C4-2B (cell line): ENCODE measurements around the gene PPP1R2B.

Experiments used
- ZFX ChIP-seq: fragments of 450-650 bp; IDR thresholded peaks from 2 replicates; pipeline ENCODE4 v1.6.1; 2017
- TF ChIP-seq, protein P1 (sequence below): fragments of 450-650 bp; conservative IDR thresholded peaks from 2 replicates; pipeline ENCODE4 v1.5.1; 2017; ENCODE audit warnings: mild to moderate bottlenecking

DNA sequence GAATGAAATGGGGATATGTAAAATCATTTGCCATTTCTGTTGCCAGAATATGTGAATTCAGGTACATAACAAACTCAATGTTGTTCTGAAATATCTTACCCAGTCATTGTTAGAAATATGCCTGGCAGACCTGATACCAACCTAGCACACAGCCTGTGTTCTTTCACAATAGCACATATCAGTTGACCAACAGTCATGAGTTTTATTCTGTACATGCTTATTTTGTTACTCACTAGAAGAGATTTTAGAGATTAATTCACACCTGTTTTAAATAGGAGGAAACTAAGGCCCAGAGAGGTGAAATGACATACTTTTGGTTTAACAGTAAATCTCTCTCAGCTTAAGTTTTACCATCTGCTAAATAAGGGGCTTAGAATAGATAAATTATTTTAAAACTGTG lies 8.4 kb upstream of the PPP1R2B start:
- TF ChIP-seq, protein P1, sequence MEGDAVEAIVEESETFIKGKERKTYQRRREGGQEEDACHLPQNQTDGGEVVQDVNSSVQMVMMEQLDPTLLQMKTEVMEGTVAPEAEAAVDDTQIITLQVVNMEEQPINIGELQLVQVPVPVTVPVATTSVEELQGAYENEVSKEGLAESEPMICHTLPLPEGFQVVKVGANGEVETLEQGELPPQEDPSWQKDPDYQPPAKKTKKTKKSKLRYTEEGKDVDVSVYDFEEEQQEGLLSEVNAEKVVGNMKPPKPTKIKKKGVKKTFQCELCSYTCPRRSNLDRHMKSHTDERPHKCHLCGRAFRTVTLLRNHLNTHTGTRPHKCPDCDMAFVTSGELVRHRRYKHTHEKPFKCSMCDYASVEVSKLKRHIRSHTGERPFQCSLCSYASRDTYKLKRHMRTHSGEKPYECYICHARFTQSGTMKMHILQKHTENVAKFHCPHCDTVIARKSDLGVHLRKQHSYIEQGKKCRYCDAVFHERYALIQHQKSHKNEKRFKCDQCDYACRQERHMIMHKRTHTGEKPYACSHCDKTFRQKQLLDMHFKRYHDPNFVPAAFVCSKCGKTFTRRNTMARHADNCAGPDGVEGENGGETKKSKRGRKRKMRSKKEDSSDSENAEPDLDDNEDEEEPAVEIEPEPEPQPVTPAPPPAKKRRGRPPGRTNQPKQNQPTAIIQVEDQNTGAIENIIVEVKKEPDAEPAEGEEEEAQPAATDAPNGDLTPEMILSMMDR, result no peak
- TF ChIP-seq ZFX, result no peak
